Midbrain (tissue), 1 donor: ENCODE results near the gene SPAG9.

ENCODE experiments used
- DNase-seq: peaks from one replicate; lab custom pipeline; 2025; lab: John Stamatoyannopoulos, UW

The SPAG9 gene

DNA sequence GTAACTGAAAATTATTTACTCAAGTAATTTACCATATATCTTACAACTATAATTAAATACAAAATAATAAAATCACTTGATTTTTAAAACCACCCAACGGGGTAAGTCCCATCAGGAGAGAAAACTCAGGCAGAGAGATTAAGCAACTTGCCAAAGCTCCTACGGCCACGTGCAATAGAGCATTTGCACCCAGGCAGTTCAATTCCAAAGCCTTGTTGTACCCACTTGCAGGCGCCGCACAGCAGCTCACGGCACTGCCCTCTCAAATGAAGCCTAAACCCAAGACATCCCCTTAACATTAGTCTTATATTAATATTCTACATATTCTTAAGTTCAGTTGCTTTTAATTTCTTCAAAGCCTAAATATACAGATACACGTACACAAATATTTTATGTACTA lies 75.7 kb downstream of the SPAG9 start:
- DNase-seq = peak; percentile 52

- DNase-seq = no peak
Measured at GRCh38 chr17:51036084-51036483, 84.6 kb downstream of the SPAG9 start.

GRCh38 chr17:51035431-51035830 lies 85.2 kb downstream of the SPAG9 start:
- peak; percentile 74 for DNase-seq

- no peak for DNase-seq
Measured at GRCh38 chr17:51034800-51035199, 85.9 kb downstream of the SPAG9 start.

- DNase-seq = no peak
Measured at GRCh38 chr17:51032850-51033249, 87.8 kb downstream of the SPAG9 start.

DNA sequence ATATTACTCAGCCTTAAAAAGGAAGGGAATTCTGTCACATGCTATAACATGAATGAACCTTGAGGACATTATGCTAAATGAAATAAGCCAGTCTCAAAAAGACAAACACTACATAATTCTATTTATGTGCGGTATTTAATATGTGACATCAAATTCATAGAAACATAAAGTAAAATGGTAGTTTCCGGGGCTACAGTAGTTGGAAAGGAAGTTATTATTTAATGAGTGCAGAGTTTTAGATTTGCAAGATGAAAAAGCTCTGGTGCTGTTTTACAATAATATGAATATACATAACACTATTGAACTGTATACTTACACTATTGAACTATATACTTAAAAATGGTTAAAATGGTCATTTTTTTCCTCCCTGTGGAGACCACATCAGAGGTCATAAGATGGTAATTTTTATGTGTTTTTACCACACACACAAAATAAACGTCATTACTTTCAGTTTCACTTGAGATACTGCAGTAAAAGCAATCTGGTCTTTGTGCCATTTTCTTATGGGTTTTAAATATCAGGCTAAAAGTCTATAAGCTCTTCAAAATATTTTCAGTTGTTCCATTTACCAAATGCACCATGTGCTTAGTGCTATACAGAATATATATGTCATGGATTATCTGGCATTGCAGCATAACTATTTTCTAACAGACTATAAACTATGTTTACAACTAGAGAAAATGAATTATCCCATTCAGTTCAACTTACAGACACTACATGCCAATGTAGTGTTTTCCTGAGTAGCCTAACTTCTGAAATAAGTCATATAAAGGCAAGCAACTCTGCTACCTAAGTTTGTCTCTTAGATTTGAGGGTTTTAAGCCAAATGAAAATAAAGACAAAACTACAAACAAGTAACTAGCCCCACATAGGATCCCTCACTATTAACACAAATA lies 90.9 kb downstream of the SPAG9 start:
- no peak for DNase-seq

DNA sequence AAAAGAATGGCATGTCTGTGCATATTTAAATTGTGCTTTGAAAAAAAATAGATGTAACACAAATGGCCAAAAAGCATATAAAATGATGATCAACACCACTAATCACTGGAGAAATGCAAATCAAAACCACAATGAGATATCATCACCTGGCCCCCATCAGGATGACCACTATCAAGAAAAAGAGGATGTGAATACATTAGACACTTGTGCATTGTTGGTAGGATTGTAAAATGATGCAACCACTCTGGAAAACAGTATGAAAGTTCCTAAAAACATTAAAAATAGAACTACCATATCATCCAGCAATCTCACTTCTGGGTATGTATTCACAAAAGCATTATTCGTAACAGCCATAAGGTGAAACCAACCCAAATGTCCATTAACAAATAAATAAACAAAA lies 91.5 kb downstream of the SPAG9 start:
- no peak for DNase-seq

DNA sequence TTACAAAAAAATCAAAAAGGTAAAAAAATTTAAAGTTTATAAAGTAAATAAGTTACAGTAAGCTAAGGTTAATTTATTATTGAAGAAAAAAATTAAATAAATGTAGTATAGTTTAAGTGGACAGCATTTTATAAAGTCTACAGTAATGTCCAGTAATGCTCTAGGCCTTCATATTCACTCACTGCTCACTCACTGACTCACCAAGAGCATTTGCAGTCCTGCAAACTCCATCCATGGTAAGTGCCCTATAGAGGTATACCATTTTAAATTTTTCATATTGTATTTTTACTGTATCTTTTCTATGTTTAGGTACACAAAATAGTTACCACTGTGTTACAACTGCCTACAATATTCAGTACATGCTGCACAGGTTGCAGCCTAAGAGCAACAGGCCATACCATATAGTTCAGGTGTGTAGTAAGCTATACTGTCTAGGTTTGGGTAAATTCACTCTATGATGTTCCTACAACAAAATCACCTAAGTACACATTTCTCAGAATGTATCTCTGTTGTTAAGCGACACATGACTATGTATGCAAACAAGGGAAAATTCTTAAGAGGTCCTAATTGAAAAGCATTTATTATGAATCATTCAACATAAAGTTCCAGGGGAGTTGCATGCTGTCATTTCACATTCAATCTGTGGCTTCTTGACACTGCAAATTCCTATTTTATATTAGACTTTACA lies 92.3 kb downstream of the SPAG9 start:
- no peak for DNase-seq

GRCh38 chr17:51018541-51018940 lies 102.1 kb downstream of the SPAG9 start:
- DNase-seq = no peak

GRCh38 chr17:51017270-51017669 lies 103.4 kb downstream of the SPAG9 start:
- no peak for DNase-seq

GRCh38 chr17:51016099-51016498 lies 104.6 kb downstream of the SPAG9 start:
- no peak for DNase-seq

- no peak for DNase-seq
Measured at GRCh38 chr17:51015145-51015558, 105.5 kb downstream of the SPAG9 start.

GRCh38 chr17:51014129-51014528 lies 106.5 kb downstream of the SPAG9 start:
- peak; percentile 30 for DNase-seq

GRCh38 chr17:51013322-51013721 lies 107.3 kb downstream of the SPAG9 start:
- no peak for DNase-seq

- DNase-seq = no peak
Measured at GRCh38 chr17:51012538-51012937, 108.1 kb downstream of the SPAG9 start.

GRCh38 chr17:51010173-51010675 lies 110.4 kb downstream of the SPAG9 start:
- no peak for DNase-seq

DNA sequence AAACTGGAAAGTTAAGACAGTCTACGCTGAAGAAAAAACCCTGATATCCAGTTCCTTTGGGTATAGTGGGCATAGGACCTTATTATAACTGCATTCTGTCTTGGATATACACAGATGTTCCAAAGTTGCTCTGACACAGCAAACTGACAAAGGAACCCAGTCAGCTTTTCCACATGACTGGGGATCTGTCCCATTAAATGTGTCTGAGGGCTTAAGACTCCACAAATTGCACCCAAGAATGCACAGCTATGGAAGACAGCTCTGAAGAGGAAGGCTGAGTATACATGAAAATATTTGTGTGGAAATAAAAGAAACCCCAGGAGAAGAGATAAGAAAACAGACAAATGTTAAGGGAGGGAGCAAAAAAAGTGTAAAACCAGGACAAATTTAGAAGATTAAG lies 114.1 kb downstream of the SPAG9 start:
- DNase-seq = peak; percentile 23

DNA sequence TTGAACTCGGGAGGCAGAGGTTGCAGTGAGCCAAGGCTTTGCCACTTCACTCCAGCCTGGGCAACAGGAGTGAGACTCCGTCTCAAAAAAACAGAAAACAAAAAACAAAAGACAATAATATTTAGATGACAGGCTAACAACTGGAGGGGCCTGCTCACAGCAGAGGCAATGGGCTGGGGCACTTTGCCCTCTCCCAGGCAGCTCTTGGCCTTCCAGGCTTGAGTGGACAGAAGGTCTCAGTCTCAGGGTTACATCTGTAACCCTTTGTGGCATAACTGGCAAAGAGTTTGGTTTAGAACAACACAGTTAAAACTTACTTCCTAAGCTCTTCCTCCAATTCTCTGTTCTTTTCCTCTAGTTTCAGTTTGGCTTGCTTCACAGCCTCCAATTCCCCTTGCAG lies 114.9 kb downstream of the SPAG9 start:
- DNase-seq = peak; percentile 13

- no peak for DNase-seq
Measured at GRCh38 chr17:51004249-51004648, 116.4 kb downstream of the SPAG9 start.

- DNase-seq = peak; percentile 81
Measured at GRCh38 chr17:51000835-51001638, 119.6 kb downstream of the SPAG9 start.

DNA sequence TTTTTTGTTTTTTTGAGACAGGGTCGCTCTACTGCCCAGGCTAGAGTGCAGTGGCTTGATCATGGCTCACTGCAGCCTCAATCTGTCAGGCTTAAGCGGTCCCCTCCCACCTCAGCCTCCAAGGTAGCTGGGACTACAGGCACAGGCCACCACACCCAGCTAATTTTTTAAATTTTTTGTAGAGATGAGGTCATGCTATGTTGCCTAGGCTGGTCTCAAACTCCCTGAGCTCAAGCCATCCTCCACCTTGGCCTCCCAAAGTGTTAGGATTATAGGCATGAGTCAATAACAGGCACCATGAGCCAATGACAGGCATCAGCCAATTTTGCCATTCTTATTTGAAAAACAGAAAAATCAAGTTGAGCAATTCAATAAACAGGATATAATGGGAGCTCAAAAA lies 125.0 kb downstream of the SPAG9 start:
- no peak for DNase-seq

- no peak for DNase-seq
Measured at GRCh38 chr17:50993544-50993943, 127.1 kb downstream of the SPAG9 start.
